Ovary (tissue), 9 donors: ENCODE results near the gene AKR1C3. TPM values are rescaled to one million over a fixed set of nuclear protein-coding genes. Genes with fewer than 3 reads are reported as not detected.

ENCODE experiments used
- DNase-seq, 5 donors: peaks; one replicate each; pipeline ENCODE4 v3.0.0-alpha.2; 2019 to 2020
- H3K27ac ChIP-seq, 2 donors: fragments of 200-600 bp; one replicate each; pipeline versions ENCODE4 v1.5.1 to v1.8.0; 2019 to 2022
- H3K27me3 ChIP-seq: fragments of 200-600 bp; one replicate; pipeline ENCODE4 v1.8.0; 2022
- H3K36me3 ChIP-seq: fragments of 200-600 bp; sonication (generic); one replicate; pipeline ENCODE4 v1.5.1; 2019
- H3K4me1 ChIP-seq: one replicate; pipeline ENCODE4 v1.8.1; 2013; ENCODE audit warnings: mild to moderate bottlenecking, moderate library complexity; ENCODE audit not compliant: insufficient read depth
- H3K4me3 ChIP-seq: fragments of 200-600 bp; sonication (generic); one replicate; pipeline ENCODE4 v1.5.1; 2017
- H3K9me3 ChIP-seq, 2 donors: fragments of 200-600 bp in 1 of 2; sonication (generic) in 1 of 2; one replicate each; pipeline versions ENCODE4 v1.5.1 to v1.8.1; 2013 to 2019; ENCODE audit warnings: mild to moderate bottlenecking in 1 of 2, moderate library complexity in 1 of 2
- EP300 ChIP-seq: sonication (generic); formaldehyde crosslinking; IDR thresholded peaks from one replicate; pipeline ENCODE4 v1.6.1; 2017; ENCODE audit warnings: antibody characterized with exemption
- POLR2A ChIP-seq: fragments of 450-650 bp; IDR thresholded peaks from one replicate; pipeline ENCODE4 v1.6.1; 2017; ENCODE audit warnings: antibody characterized with exemption, mild to moderate bottlenecking, moderate library complexity
- WGBS, 3 donors: extraction: QIAGEN DNeasy Blood & Tissue Kit in 1 of 3; methylation state at CpG; one replicate each; pipeline versions ENCODE4 v1.1.5 to v1.1.7; 2013 to 2017; 5-methylcytosine and 5-hydroxymethylcytosine counted together
- intact Hi-C, 4 donors: fragments of 100-400 bp; cut with DNase I; formaldehyde crosslinking; loops; one replicate each; pipeline versions ENCODE4 v1.11.0 to v1.15.1; 2022 to 2023
- polyA plus RNA-seq, 2 donors: library from polyadenylated mRNA; stranded (reverse); fragments of 200-250 nt in 1 of 2; fragments of 350-450 nt in 1 of 2; fragmentation: Illumina TruSeq in 1 of 2; extraction: RNeasy Lipid Tissue Mini Kit (QIAGEN cat#74804) in 1 of 2; gene quantifications; one replicate each; pipeline ENCODE4 v1.2.3, GENCODE V29; 2013 to 2014
- total RNA-seq, 7 donors: library from RNA; depleted of rRNA in 2 of 7; stranded (reverse); fragments of >200 nt in 2 of 7; fragmentation: NEBNext Ultra II Directional in 3 of 7; extraction: Animal tissue kit (Norgen Biotek cat#: 25700) in 3 of 7; gene quantifications; one replicate each; pipeline versions ENCODE4 v1.1.0 to v1.2.4, GENCODE V29; 2016 to 2023
- TF ChIP-seq, protein P1 (sequence below), 3 donors: fragments of 450-650 bp in 2 of 3; fragments of 200-600 bp in 1 of 3; IDR thresholded peaks; one replicate each; pipeline versions ENCODE4 v1.5.1 to v1.8.0; 2016 to 2022; ENCODE audit warnings: antibody characterized with exemption in 3 of 3, mild to moderate bottlenecking in 1 of 3
- donor health status: DM: no; HTN: no; CAD: no; lungs with moderate emphysema.
- donor health status: DM: no; HTN: no; CAD: no.
- donor health status: Bipolar disorder and iron deficiency.
- donor health status: DM: yes; HTN: yes; CAD: no.
- donor health status: DM: no; HTN: no; CAD: no.
- donor health status: DM: yes; HTN: yes; CAD: no.

The AKR1C3 gene
- total and polyA plus RNA-seq, 9 donors = 10.7 to 26.5 (median 18.5) TPM

DNA sequence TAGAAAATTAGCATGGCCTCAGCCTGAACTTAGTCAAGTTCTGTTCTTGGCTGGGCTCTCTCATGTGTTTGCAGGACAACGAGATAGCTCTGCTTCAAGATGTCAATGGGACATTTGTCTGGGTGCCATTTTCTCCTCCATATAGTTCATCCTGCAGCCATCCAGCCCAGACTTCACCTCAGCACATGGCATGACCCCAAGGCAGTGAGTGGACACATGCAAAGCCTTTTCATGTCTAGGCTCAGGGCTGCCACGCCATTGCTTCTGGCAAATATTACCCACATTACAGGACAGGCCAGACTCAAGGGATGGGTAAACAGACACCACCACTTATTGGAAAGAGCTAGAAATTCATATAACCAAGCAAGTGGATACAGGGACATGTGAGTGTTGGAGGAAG, 9.3 kb downstream of the AKR1C3 start:
- TF ChIP-seq POLR2A (no peak), EP300 (no peak)
- TF ChIP-seq, protein P1, sequence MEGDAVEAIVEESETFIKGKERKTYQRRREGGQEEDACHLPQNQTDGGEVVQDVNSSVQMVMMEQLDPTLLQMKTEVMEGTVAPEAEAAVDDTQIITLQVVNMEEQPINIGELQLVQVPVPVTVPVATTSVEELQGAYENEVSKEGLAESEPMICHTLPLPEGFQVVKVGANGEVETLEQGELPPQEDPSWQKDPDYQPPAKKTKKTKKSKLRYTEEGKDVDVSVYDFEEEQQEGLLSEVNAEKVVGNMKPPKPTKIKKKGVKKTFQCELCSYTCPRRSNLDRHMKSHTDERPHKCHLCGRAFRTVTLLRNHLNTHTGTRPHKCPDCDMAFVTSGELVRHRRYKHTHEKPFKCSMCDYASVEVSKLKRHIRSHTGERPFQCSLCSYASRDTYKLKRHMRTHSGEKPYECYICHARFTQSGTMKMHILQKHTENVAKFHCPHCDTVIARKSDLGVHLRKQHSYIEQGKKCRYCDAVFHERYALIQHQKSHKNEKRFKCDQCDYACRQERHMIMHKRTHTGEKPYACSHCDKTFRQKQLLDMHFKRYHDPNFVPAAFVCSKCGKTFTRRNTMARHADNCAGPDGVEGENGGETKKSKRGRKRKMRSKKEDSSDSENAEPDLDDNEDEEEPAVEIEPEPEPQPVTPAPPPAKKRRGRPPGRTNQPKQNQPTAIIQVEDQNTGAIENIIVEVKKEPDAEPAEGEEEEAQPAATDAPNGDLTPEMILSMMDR (IDR thresholded peaks at IDR 0.05) = no peak
- WGBS, 3 donors = 74 to 82% (median 79%) methylated on average over 2 of the region's 2 CpGs
- intact Hi-C loops = no loop called here

DNA sequence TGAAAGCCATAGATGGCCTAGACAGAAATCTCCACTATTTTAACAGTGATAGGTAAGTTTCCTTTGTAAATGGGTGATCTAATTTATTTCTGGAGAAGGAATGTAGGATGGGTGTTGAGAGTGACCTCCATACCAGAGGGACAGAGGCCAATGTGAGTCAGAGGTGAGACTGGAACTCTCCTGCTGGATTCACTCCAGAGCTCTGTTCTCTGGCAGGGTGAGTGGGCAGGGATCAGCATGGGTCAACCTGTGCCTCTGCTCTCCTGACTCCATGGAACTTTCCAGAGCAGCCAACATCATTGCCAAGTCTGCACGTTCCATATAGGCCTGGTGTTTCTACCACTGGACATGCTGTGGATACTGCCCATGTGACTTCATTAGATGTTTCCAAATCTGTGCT, 11.4 kb downstream of the AKR1C3 start:
- TF ChIP-seq, protein P1 (IDR thresholded peaks at IDR 0.05) = no peak
- TF ChIP-seq POLR2A = no peak
- no peak for TF ChIP-seq EP300
- Histone ChIP-seq H3K36me3 (no peaks in the 10 kb centered on the region), H3K27ac (no peak overlapping the region), H3K4me1 (no peaks in the 10 kb centered on the region), H3K27me3 (no peaks in the 10 kb centered on the region), H3K9me3 (no peaks in the 10 kb centered on the region), H3K4me3 (no peak overlapping the region)
- intact Hi-C loops = no loop called here
- WGBS, 3 donors = 88 to 100% (median 93%) methylated on average over 1 of the region's 1 CpG
- DNase-seq = no peak

More for the DNA sequence above, 9.3 kb downstream of the AKR1C3 start:
- no peaks in the 10 kb centered on the region for H3K27me3 ChIP-seq
- H3K4me3 ChIP-seq = no peak overlapping the region
- no peak overlapping the region for H3K27ac ChIP-seq
- DNase-seq = no peak
- no peaks in the 10 kb centered on the region for H3K36me3 ChIP-seq
- no peaks in the 10 kb centered on the region for H3K9me3 ChIP-seq
- H3K4me1 ChIP-seq = no peaks in the 10 kb centered on the region

DNA sequence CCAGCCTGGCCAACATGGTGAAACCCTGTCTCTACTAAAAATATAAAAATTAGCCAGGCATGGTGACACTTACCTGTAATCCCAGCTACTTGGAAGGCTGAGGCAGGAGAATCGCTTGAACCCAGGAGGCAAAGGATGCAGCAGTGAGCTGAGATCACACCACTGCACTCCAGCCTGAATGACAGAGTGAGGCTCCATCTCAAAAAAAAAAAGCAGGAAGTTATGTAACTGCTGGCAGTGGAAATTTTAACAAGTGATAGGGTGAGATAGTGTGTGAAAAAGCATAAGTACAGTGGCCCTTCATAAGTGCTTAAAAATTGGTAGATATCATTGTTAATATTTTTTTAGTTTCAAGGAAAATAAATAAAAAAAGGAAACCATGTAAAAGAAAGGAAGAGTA, 12.3 kb downstream of the AKR1C3 start:
- Histone ChIP-seq H3K9me3 (no peaks in the 10 kb centered on the region), H3K36me3 (no peaks in the 10 kb centered on the region), H3K4me1 (no peaks in the 10 kb centered on the region), H3K4me3 (no peak overlapping the region), H3K27ac (no peak overlapping the region), H3K27me3 (no peaks in the 10 kb centered on the region)
- WGBS, 3 donors = 96 to 100% (median 96%) methylated on average over 1 of the region's 1 CpG
- TF ChIP-seq, protein P1 (IDR thresholded peaks at IDR 0.05) = no peak
- TF ChIP-seq POLR2A (no peak), EP300 (no peak)
- DNase-seq = no peak
- intact Hi-C loops = no loop called here

DNA sequence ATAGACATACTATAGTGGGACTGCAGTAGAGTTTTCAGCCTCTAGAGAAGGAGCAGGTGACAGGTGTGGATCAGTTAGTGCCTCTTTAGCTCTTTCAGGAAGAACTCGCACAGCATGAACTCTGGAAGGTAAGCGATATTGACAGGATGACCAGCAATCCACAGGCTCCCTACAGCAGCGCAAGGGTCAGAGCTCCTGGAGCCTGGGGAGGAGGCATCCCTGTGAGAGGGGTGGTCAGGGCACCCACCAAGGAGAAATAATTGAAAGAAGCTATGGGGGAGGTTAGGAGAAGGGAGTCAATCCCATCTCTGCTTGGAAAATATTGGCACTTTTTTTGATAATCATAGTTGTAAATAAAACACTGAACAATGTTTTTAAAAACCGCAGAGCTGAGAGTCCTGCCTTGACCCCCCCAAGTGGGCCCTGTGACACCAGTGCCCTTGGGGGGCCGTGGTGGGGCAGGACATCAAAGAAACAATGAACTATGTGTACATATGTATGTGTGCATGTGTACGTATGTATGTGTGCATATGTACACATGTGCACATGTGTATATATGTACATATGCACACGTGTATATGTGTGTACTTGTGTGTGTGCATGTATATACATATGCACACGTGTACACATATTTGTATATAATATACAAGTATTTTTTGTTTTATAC, 13.8 kb downstream of the AKR1C3 start:
- no peaks in the 10 kb centered on the region for H3K36me3 ChIP-seq
- no peaks in the 10 kb centered on the region for H3K4me1 ChIP-seq
- H3K9me3 ChIP-seq = no peaks in the 10 kb centered on the region
- 53 to 58% (median 55%) methylated on average over 8 of the region's 8 CpGs for WGBS, 3 donors
- no peak overlapping the region for H3K4me3 ChIP-seq
- no peak for TF ChIP-seq EP300
- TF ChIP-seq POLR2A = no peak
- TF ChIP-seq, protein P1 (IDR thresholded peaks at IDR 0.05) = no peak
- H3K27me3 ChIP-seq = no peaks in the 10 kb centered on the region
- H3K27ac ChIP-seq = no peak overlapping the region
- no peak for DNase-seq
- intact Hi-C loops = no loop called here
